KMS-11 (cell line): Measurements from ENCODE around the gene C11orf21.
"Not testable (repeated sequence)": the region's sequence is repeated elsewhere in the genome, so short reads cannot be mapped to it uniquely, and the experiment has no call there.

ENCODE experiments used
- H2AFZ ChIP-seq: fragments of 200-600 bp; sonication (generic); 2 replicates; pipeline ENCODE4 v1.6.1; 2016; ENCODE audit warnings: antibody characterized with exemption, mixed run types, low read depth
- H3K27ac ChIP-seq: fragments of 200-600 bp; sonication (generic); 2 replicates; pipeline ENCODE4 v1.6.1; 2016; ENCODE audit warnings: mild to moderate bottlenecking, mixed run types
- H3K27me3 ChIP-seq: fragments of 200-600 bp; sonication (generic); 2 replicates; pipeline ENCODE4 v1.6.1; 2017; ENCODE audit warnings: mild to moderate bottlenecking, low read depth, mixed run types, moderate library complexity; ENCODE audit not compliant: insufficient read depth
- H3K36me3 ChIP-seq: fragments of 200-600 bp; sonication (generic); 2 replicates; pipeline ENCODE4 v1.6.1; 2017; ENCODE audit warnings: mild to moderate bottlenecking, mixed run types; ENCODE audit not compliant: insufficient read depth
- H3K4me1 ChIP-seq: fragments of 200-600 bp; sonication (generic); 2 replicates; pipeline ENCODE4 v1.6.1; 2016; ENCODE audit warnings: mild to moderate bottlenecking, low read depth, mixed run types; ENCODE audit not compliant: poor library complexity, severe bottlenecking
- H3K4me2 ChIP-seq: fragments of 200-600 bp; sonication (generic); 2 replicates; pipeline ENCODE4 v1.7.0; 2016; ENCODE audit warnings: mild to moderate bottlenecking, mixed run types
- H3K4me3 ChIP-seq: fragments of 200-600 bp; sonication (generic); IDR thresholded peaks from 2 replicates; pipeline ENCODE4 v1.6.1; 2017; ENCODE audit warnings: low read depth, low read length, mixed read lengths; ENCODE audit not compliant: insufficient read depth
- H3K79me2 ChIP-seq: fragments of 200-600 bp; sonication (generic); 2 replicates; pipeline ENCODE4 v1.6.1; 2016; ENCODE audit warnings: low read depth, mixed run types; ENCODE audit not compliant: insufficient read depth
- H3K9ac ChIP-seq: fragments of 200-600 bp; sonication (generic); 2 replicates; pipeline ENCODE4 v1.6.1; 2016; ENCODE audit warnings: mild to moderate bottlenecking, mixed run types
- H4K20me1 ChIP-seq: fragments of 200-600 bp; sonication (generic); 2 replicates; pipeline ENCODE4 v1.6.1; 2016; ENCODE audit warnings: mild to moderate bottlenecking, mixed run types; ENCODE audit not compliant: insufficient read depth
- TF ChIP-seq, protein P1 (sequence below): fragments of 200-600 bp; sonication (generic); conservative IDR thresholded peaks from 2 replicates; pipeline ENCODE4 v1.6.1; 2017; ENCODE audit warnings: low read depth, mild to moderate bottlenecking, antibody characterized with exemption, low read length, moderate library complexity, mixed read lengths

C11orf21 gene

DNA sequence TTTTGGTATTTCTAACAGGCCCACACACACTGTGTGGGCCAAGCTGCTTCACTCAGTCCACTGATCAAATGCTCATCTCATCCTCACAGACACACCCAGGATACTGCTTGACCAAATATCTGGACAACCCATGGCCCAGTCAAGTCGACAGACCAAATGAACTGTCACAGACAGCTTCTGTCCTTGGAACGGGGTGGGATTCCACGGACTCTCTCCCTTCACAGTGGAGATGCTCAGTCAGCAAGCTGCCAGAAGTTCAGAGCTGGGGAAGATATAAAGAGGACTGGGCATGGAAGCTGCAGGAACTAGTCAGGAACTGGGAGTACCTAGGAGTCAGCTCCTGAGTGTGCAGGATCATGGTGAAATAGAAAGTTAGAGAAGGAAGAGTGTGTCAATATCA is 40.8 kb upstream of the C11orf21 start:
- H3K27me3 ChIP-seq = peaks cover 94% of the 10 kb centered on the region
- no peaks in the 10 kb centered on the region for H3K4me1 ChIP-seq

GRCh38 chr11:2338760-2339159 is 37.0 kb upstream of the C11orf21 start:
- H3K27me3 ChIP-seq = peaks cover 89% of the 10 kb centered on the region

More for the DNA sequence above, 40.8 kb upstream of the C11orf21 start:
- Histone ChIP-seq H3K79me2 (no peaks in the 10 kb centered on the region), H3K4me3 (no peak overlapping the region), H3K27ac (no peak overlapping the region), H3K9ac (no peak overlapping the region), H4K20me1 (no peaks in the 10 kb centered on the region), H3K36me3 (no peaks in the 10 kb centered on the region), H2AFZ (no peak overlapping the region), H3K4me2 (no peak overlapping the region)
- TF ChIP-seq, protein P1, sequence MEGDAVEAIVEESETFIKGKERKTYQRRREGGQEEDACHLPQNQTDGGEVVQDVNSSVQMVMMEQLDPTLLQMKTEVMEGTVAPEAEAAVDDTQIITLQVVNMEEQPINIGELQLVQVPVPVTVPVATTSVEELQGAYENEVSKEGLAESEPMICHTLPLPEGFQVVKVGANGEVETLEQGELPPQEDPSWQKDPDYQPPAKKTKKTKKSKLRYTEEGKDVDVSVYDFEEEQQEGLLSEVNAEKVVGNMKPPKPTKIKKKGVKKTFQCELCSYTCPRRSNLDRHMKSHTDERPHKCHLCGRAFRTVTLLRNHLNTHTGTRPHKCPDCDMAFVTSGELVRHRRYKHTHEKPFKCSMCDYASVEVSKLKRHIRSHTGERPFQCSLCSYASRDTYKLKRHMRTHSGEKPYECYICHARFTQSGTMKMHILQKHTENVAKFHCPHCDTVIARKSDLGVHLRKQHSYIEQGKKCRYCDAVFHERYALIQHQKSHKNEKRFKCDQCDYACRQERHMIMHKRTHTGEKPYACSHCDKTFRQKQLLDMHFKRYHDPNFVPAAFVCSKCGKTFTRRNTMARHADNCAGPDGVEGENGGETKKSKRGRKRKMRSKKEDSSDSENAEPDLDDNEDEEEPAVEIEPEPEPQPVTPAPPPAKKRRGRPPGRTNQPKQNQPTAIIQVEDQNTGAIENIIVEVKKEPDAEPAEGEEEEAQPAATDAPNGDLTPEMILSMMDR = no peak

GRCh38 chr11:2335286-2335685 is 33.6 kb upstream of the C11orf21 start:
- H3K27ac ChIP-seq, H2AFZ ChIP-seq, H3K4me1 ChIP-seq, H3K4me3 ChIP-seq, H3K9ac ChIP-seq, H3K4me2 ChIP-seq, H3K36me3 ChIP-seq, H4K20me1 ChIP-seq, H3K79me2 ChIP-seq: not testable (repeated sequence)
- peaks cover 56% of the 10 kb centered on the region for H3K27me3 ChIP-seq

More at GRCh38 chr11:2338760-2339159, 37.0 kb upstream of the C11orf21 start:
- H3K79me2 ChIP-seq, H3K4me3 ChIP-seq, H2AFZ ChIP-seq, H3K9ac ChIP-seq, H3K27ac ChIP-seq, H3K4me1 ChIP-seq, H3K4me2 ChIP-seq, H4K20me1 ChIP-seq, H3K36me3 ChIP-seq: not testable (repeated sequence)

- H3K4me1 ChIP-seq, H3K9ac ChIP-seq, H3K4me2 ChIP-seq, H3K79me2 ChIP-seq, H3K36me3 ChIP-seq, H4K20me1 ChIP-seq, H3K27ac ChIP-seq, H2AFZ ChIP-seq, H3K4me3 ChIP-seq: not testable (repeated sequence)
- peaks cover 54% of the 10 kb centered on the region for H3K27me3 ChIP-seq
These were observed 31.9 kb upstream of the C11orf21 start for GRCh38 chr11:2333486-2334205.

GRCh38 chr11:2332569-2332968 is 30.9 kb upstream of the C11orf21 start:
- not testable (repeated sequence) for H3K4me1 ChIP-seq, H3K27ac ChIP-seq
- H3K27me3 ChIP-seq = peaks cover 54% of the 10 kb centered on the region

GRCh38 chr11:2331404-2331803 is 29.7 kb upstream of the C11orf21 start:
- H3K9ac ChIP-seq = no peak overlapping the region
- no peak overlapping the region for H3K27ac ChIP-seq
- H4K20me1 ChIP-seq = no peaks in the 10 kb centered on the region
- no peak overlapping the region for H3K4me3 ChIP-seq
- H3K4me1 ChIP-seq = no peaks in the 10 kb centered on the region
- TF ChIP-seq, protein P1 = no peak
- no peak overlapping the region for H2AFZ ChIP-seq
- no peaks in the 10 kb centered on the region for H3K36me3 ChIP-seq
- no peak overlapping the region for H3K4me2 ChIP-seq
- H3K27me3 ChIP-seq = peaks cover 51% of the 10 kb centered on the region
- H3K79me2 ChIP-seq = no peaks in the 10 kb centered on the region

More at GRCh38 chr11:2332569-2332968, 30.9 kb upstream of the C11orf21 start:
- not testable (repeated sequence) for H3K36me3 ChIP-seq, H3K9ac ChIP-seq, H4K20me1 ChIP-seq, H3K79me2 ChIP-seq, H2AFZ ChIP-seq, H3K4me2 ChIP-seq, H3K4me3 ChIP-seq
